Fibroblast of skin of left biceps (primary cell): ENCODE data around the gene GTF2E1.
"Not testable (repeated sequence)": the region's sequence is repeated elsewhere in the genome, so short reads cannot be mapped to it uniquely, and the experiment has no call there.

Experiments
- DNase-seq, 2 experiments: peaks; one replicate each; pipeline ENCODE4 v3.0.0-alpha.2; 2013; ENCODE audit warnings: low read depth in 2 of 2

GTF2E1 gene

DNA sequence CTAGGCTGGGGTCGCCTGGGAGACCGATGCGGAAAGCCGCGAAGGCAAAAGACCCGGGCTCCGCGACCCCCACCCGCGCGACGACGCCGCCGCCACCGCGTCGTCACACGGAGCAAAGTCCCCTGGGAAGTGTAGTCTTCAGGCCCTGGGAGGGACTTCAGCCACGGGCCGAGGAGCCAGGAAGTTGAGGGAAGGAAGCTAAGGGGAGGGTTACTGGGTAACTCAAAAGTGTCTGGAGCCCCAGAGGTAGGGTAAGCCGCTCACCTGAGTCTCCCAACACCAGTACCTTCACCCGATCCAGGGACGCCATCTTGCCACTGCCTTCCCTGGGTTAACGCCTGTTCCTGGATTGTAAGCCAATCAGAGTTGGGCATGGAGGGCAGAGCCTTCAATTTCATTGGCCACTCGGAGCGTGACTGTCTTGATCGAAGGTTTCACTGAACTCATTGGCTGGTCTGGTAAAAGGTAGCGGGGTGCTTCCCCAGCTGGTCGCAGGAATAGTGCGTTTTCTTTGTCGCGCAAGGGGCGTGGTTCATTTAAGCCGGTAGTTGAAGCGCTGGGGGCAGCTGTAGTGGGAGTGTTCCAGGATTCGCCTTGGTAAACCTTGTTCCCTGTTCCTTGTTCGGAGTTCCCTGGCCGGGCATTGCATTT is at the start of gene GTF2E1, which contains the start of gene RABL3:
TSS of gene GTF2E1 (plus strand) at position 547 of the 651 bp plus-strand sequence. CDS start 7,809 bp downstream, outside the sequence.
TSS of gene RABL3 (minus strand) at position 319 of the 651 bp plus-strand sequence. CDS start at position 310, 9 bp downstream.
- DNase-seq, result peak; percentile 99

DNA sequence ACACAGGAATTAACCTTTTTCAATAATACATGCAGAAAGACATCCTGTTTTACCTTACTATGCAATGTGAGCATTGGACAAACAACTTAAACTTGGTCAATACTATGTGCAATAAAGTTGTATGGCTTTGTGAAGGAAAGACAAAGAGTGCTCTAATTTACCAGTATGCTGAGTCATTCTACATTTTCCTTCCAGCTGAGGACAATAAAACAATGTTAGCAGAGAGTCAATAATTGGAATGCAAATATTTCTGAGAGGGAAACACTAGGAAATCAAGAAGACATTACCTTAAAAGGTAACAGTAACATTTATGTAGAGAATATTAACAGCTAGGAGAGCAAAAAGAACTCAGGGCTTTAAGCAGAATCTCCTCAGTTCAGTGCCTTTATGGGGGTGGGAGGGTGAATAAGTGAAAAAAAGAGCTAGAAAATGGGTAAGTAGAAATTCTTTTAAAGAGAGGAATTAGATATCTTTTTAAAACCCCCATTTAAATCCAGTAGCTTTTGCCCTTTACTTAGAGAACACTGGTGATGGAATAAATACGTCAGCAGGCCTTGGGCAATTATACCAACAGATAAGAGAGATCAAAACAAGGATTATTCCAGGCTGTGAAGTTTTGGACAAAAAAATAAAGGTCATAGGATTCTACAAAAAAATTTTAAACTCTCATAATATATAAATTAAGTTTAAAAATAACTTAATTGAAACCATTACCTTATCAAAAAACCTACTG is 48.9 kb upstream of the GTF2E1 start:
- peak; percentile 52 to 54 for DNase-seq

DNA sequence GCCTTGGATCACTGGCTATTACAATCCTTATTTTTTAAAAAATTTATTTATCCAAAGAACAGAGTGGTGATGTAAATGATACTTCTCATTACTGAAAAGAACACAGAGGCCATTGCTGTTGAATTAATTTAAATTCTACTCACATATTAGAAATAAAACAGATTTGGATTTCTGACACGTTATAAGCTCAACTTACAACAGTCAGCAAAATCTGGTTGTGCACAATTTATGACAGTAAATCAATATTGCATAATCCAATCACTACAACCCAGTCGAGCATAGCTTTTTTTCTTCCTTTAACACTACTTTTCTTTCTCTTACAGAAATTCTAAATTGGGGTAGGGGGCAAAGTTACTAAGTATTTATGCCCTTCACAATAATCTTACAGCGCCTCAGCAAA is 43.2 kb upstream of the GTF2E1 start:
- no peak for DNase-seq

DNA sequence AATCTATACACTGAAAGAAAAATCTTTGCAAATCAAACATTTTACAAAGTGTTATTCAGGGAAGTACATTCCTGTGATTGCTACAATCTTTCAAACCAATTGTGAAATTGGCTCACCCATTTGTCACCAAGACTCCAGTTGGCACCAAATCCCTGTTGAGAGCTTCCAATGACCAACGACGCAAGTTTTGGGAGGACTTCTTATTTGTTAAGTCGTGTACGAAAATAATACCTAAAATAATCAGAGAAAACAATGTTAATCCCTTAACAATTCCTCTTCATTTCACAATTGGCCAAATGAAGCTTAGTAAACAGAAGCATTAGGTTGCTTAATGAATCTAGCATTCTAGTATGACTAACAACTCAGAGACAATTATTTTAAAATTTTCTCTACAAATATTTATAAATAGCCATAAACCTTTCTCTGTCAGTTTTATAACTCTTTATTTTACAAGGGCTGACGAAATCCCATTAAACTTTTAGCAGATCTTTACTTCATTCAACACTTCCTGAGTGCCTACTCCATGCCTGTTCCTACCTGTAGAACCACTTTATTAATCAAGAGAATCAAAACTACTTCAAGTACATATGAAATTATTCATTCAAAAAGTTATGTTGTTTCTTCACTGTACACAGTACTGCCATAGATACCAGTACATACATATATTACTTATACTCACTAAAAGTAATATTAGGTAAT is 36.5 kb upstream of the GTF2E1 start:
- no peak for DNase-seq

DNA sequence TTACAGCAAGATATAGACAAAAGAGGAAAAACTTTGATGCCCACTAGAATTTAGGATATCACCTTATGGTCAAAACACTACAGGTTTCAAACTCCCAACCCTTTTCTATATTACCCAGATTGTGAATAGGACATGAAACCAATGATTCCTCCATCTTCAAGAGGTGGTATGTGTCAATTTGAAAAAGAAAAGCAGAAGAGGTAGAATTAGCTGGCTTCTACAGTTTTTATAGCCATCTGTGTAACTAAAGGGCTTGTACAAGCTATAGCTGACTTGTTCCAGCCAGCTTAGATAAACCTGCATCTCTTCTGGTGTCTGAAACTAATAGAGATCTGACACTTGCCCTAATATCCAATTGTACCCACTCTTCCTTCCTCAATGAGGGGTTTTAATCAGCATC is 35.6 kb upstream of the GTF2E1 start:
- DNase-seq, result no peak

DNA sequence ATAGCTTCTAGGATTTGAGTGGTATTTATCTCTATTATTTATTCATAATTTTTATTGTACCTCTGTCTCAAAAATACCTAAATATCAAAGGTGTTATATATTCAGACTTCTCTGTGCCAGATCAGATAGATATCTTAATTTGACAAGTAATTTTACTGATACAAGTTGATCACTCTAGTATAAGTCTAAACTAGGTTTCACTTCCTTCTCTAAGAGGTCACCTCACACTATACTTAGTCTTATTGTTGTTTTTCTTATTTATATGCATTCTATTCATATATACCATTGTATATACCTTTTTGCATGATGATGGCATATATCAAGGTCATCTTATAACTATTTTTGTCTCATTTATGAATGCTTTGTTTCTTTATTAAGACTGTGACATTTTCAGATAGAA is 34.1 kb upstream of the GTF2E1 start:
- DNase-seq, result no peak

DNA sequence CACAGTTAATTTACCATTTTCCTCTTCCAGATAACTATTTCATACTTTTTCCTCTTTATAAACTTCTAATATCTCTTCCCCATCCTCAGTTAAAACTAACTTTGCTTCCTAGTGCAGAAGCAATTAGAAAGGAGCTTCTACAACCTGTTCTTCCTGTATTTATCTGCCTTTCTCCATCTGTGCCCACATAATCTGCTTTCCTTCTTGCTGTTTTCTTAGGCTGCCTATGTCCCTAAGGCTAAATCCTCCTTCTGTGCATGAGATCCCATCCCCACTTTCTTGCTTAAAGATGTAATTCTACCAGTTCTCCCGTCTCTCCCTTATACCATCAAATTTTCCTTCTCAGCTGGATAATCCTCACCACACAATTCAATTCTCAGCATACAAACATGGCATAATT is 32.2 kb upstream of the GTF2E1 start:
- DNase-seq, result no peak

DNA sequence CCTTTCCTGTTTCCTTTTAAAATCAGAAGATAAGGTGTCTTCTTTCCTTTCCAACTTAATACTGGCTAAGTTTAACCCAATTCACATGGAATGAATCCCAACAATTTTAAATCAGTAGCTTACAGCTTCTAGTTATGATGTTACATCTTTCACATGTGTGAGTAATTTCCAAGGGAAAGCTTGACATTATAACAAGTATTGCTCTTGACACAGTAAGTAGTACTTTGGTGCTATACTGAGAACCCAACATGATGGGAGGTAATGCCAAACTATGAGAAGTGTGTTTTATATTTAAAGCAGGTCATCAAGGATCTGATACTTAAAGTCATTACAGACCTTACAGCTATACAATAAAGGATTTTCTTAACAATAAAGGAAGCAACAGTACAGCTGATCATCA is 29.3 kb upstream of the GTF2E1 start:
- no peak for DNase-seq

DNA sequence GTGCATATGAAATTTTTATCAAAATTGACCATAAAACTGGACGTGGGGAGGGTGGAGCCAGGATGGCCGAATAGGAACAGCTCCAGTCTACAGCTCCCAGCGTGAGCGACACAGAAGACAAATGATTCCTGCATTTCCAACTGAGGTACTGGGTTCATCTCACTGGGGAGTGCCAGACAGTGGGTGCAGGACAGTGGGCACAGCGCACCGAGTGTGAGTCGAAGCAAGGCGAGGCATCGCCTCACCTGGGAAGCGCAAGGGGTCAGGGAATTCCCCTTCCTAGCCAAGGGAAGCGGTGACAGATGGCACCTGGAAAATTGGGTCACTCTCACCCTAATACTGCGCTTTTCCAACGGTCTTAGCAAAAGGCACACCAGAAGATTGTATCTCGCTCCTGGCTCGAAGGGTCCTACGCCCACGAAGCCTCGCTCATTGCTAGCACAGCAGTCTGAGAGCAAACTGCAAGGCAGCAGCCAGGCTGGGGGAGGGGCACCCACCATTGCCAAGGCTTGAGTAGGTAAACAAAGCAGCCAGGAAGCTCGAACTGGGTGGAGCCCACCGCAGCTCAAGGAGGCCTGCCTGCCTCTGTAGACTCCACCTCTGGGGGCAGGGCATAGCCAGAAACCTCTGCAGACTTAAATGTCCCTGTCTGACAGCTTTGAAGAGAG is 23.2 kb upstream of the GTF2E1 start:
- DNase-seq, result not testable (repeated sequence)

DNA sequence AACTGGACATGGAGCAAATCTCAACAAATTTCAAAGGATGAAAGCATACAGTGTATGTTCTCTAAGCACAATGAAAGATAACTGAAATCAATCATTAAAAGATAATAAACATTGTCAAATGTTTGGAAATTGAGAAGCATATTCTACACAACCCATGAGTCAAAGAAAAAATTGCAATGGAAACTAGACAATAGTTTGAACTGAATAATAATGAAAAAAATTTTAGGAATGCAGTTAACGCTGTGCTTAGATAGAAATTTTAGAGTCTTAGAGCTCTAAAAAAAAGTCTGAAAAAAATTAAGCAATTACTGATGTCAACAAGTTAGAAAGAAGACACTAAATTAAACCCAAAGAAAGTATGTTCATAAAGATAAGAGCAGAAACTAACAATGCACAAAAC is 15.8 kb upstream of the GTF2E1 start:
- DNase-seq, result no peak

DNA sequence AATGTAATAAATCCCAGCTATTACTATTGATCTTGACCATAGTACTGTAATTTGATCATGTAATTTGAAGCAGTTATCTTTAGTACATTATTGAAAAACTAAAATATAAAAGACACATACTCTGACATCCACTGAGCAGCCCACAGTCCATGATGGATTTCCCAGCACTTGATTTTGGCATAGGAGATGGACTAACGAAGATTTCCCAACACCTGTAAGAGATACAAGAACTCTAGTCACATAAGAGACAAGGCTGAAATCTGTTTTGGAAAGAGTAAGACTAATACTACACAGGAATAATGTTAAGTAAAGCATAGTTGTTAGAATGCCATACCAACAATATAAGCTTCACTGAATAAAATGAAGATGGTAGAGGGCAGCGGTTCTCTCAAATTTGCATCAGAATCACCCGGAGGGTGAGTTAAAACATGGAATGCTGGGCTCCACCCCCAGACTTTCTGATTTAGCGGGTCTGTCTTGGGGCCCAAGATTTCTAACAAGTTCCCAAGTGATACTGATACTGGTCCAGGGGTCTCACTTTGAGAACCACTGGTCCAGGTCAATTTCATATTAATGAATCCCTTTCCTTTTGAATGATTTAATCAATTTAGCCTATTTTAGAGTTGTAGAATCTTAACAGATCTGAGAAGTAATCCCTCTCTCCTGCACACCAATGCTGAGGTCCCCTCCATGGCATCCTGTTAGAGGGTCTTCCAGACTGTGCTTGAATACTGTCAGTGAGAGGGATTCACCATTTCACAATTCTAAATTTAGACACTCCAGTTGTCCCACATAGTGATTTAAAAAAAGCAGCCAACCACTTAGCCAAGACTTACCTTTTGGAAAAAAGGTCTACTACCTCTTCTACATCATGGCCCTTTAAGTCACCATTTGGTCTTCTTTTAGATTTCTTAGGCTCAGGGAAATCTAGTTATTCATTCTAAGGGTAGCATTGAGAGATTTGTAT is 11.7 kb upstream of the GTF2E1 start:
- no peak for DNase-seq

DNA sequence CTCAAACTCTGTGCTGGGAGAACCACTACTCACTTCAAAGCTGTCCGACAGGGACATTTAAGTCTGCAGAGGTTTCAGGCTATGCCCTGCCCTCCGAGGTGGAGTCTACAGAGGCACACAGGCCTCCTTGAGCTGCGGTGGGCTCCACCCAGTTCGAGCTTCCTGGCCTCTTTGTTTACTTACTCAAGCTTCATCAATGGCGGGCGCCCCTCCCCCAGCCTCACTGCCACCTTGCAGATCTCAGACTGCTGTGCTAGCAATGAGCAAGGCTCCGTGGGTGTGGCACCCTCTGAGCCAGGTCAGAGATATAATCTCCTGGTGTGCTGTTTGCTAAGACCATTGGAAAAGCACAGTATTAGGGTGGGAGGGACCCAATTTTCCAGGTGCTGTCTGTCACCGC is 4.5 kb upstream of the GTF2E1 start:
- not testable (repeated sequence) for DNase-seq

DNA sequence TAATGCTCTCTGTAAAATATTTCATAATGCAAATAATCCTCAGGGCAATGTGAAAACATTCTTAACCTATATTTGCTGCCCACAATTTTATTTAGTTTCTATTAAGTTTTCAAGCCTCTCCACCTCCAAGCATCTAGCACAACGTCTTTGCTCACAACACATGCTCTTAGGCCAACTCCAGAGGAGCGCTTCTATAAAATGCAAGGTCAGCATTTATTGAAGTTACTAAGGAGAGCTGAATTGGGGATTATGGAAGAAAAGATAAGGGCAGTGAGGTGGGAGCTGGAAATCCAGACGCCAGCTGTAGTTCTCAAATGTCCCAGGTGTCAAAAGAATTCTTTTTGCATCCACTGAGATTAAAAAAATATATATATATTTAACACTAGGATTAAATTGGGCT is 1.2 kb upstream of the GTF2E1 start:
- no peak for DNase-seq

DNA sequence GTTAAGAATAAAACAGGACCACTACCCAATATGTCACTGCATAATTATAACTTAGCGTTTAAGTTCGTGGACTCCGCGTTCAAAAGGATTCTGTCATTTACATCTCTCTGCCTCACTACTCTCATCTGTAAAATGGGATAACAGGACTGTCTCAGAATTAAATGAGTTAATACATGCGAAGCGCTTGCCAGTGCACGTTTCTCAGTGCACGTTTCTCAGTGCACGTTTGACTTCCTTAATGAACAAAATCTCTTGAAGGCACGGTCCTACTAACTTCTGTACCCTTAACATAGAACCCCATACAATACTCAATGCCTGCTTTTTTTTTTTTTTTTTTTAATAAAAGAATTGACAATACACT is 727 bp upstream of the GTF2E1 start:
- DNase-seq, result peak in 1 of 2 experiments; percentile 15

DNA sequence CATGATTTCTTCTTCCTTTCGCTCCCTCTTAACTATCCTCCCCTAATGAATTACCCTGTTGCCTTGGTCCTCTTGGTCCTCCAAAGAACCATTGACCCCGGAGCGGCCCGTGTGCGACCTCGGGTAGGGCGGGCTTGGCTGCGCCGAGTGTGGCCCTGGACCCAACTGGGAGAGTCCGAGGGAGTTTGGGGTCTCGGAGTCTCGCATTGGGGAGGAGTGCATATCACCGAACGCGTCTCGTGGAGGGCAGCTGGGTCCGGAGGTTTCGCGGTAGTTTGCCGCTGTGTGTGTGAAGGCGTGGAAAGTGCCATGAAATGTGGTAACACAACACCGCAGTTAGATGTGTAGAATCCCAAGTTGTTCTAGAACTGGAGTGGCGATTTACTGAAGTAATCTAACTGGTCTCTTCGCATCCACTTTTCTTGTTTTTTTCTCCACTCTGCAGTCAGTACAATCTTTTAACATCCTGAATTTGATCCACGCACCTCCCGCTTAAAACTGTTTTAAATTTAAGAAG is 363 bp downstream of the GTF2E1 start:
- DNase-seq, result no peak

DNA sequence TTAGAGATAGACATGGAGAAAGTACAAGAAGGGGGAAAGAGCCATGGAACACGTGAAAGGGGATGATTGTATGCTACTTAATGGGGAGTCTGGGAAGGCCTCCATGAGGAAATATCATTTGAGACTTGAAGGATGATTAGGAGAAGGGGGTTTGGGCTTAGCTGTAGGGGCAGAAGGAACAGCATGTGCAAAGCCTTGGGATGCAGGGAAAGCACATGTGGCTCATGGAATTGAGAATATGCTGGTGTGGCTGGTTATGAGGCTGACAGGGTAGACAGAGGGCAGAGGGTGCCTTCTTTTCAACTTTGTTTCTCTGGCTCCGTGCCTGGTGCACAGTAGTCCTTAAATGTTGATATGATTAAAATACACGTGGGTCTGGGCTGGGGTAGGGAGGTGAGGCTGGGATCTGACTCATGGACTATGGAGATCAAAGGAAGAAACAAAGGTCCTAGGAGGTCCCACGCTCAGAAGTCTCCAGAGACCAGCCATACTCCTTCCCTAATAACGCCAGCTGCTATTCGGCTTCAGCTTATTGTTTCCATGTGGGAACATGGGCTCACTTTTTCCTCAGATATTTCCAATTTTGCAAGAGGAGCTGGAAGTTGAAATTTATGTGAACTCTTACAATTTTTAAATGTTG is 1.1 kb downstream of the GTF2E1 start:
- peak; percentile 24 to 43 for DNase-seq

DNA sequence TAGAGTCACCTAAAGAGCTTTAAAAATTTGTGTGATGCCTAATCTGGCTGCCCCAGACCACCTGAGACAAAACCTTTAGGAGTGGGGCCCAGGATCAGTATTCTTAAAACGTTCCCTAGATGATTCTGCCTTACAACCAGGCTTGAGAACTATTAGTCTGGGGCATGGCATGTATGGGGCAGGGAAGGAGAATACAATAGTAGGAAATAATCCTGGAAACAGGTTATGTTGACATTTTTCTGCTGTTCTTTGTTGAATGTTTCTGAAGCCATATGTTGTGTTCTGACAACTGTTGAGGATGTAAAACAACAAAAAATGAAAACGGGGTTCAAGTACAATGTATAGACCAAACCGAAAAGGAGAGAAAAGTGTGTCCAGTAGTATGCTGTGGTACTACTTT is 2.9 kb downstream of the GTF2E1 start:
- no peak for DNase-seq

DNA sequence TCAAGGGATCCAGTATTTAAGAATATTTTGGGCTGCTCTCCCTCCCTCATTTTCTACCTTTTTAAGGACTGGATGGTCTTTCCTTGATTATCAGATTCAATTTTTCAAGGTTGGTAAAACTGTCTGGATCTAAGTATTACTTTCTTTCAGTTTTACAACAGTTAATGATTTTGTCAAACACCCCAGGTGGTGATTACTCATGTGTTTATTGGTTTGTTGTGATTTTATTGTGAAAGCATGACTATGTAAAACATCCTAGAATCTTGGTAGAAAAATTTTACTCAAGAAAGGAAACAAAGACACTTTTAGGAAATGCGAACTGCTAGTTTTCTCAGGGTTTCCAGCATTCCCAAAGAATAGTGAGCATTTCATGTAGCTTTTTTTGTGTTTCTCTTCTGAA is 7.3 kb downstream of the GTF2E1 start:
- DNase-seq, result no peak

DNA sequence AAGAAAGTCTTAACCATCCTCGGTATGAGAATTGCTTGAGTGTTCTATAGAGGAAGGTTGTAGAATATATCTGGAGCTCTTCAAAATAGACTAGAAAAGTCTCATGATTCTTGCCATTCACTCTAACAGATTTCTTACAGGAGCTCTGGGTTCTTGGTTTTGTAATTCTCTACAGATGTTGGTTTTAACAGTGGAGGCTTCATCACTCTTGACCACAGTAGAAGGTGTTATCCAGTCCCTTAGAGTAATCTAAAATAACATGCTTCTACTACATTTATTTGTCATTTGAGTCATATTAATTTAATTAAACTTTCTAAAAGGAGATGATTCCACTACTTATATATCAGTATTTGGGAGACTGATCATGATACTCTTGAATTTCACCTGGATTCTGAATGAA is 9.7 kb downstream of the GTF2E1 start:
- no peak for DNase-seq

DNA sequence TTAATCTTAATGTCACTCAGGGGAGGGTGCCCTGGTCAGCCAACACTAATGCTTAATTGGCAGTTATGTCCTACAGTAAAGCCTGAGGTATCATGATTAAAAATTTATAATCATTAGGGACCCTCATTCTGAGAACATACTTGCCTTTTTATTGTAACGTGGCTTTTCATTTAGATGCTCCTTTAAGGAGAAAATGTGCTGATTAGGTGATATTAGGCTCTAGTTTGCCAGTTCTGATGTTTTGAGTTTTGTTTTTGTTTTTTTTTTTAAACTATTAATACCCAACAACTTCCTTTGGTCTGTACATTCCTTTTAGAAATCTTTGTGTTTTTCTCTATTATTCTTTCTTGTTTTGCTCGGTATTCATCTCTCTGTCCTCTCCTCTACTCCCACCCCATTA is 10.3 kb downstream of the GTF2E1 start:
- no peak for DNase-seq
